Measurements from ENCODE around the gene NDUFS3. TPM values are rescaled to one million over a fixed set of nuclear protein-coding genes. Genes with fewer than 3 reads are reported as not detected.

The NDUFS3 gene
- total and polyA plus RNA-seq, 2 donors from 2014 or later: 85.8 to 368 TPM

DNA sequence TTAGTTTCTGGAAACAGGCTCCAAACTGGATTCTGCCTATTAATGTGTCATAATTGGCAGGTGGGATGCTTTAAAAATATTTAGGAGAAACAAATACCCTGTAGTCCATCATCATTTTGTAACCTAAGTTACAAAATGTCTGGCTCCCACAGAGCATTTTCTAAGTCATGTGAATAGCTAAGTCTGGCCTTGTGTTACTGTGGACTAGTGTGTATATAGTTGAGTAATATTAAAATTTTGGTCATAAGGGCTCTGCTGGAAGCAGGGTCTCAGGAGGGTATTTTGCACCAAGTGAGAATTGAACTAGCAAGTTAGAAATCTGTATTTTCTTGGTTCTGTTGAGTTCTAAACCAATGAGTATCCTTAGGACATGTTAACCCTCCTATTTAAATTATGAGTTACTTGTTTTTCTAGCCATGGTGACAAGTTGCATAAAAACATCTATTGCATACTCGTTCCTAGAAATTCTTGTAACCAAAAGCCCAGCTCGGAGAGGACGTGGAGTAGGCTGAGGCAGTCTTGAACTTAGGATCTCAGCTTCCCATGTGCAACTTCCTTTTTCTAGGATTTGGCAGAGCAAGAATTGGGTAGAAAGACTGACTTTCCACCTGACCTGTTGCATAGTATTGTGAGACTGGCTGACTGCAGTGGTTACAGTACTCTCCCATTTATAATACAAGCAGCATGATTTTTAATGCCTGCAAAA lies 8.1 kb upstream of the NDUFS3 start:
- TF ChIP-seq, protein P1, sequence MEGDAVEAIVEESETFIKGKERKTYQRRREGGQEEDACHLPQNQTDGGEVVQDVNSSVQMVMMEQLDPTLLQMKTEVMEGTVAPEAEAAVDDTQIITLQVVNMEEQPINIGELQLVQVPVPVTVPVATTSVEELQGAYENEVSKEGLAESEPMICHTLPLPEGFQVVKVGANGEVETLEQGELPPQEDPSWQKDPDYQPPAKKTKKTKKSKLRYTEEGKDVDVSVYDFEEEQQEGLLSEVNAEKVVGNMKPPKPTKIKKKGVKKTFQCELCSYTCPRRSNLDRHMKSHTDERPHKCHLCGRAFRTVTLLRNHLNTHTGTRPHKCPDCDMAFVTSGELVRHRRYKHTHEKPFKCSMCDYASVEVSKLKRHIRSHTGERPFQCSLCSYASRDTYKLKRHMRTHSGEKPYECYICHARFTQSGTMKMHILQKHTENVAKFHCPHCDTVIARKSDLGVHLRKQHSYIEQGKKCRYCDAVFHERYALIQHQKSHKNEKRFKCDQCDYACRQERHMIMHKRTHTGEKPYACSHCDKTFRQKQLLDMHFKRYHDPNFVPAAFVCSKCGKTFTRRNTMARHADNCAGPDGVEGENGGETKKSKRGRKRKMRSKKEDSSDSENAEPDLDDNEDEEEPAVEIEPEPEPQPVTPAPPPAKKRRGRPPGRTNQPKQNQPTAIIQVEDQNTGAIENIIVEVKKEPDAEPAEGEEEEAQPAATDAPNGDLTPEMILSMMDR (IDR thresholded peaks at IDR 0.05; ENCODE audit: borderline replicate concordance, extremely low read depth, insufficient read depth): no peak
- Histone ChIP-seq H3K4me1 (ENCODE audit: control insufficient read depth in 2 of 3, insufficient read depth in 2 of 3, low read depth in 1 of 3, low read length in 3 of 3) (peaks cover 0 to 8% (median 2%) of the 10 kb centered on the region in 3 donors), H3K9me3 (ENCODE audit: control insufficient read depth in 2 of 3, insufficient read depth in 1 of 3, low read length in 3 of 3) (no peaks in the 10 kb centered on the region), H3K27me3 (ENCODE audit: control insufficient read depth, insufficient read depth, low read length) (no peaks in the 10 kb centered on the region), H3K36me3 (ENCODE audit: control insufficient read depth in 2 of 3, insufficient read depth in 3 of 3, low read length in 3 of 3) (peaks cover 2 to 28% (median 27%) of the 10 kb centered on the region in 3 donors), H3K9ac (ENCODE audit: low read length in 3 of 3) (no peak overlapping the region), H3K27ac (ENCODE audit: low read depth in 2 of 2, low read length in 2 of 2) (no peak overlapping the region), H3K4me3 (ENCODE audit: low read length in 3 of 3) (no peak overlapping the region)
- intact Hi-C loops (cut with DNase I): no loop called here
- no peak for FAIRE-seq
- DNase-seq: no peak

DNA sequence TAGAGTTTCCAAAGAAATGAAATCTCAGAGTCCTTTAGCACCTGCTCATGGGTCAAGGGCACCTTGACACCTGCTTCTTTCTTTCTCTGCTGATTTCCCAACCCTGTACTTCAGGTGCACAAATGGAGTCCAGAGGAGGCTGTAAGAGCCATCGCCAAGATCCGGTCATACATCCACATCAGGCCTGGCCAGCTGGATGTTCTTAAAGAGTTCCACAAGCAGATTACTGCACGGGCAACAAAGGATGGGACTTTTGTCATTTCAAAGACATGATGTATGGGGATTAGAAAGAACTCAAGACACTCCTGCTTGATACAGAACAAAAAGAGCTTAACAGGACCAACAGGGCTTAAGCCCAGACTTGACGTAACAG lies 7.5 kb upstream of the NDUFS3 start:
- H3K9me3 ChIP-seq (ENCODE audit: control insufficient read depth in 2 of 3, insufficient read depth in 1 of 3, low read length in 3 of 3): no peaks in the 10 kb centered on the region
- TF ChIP-seq, protein P1 (IDR thresholded peaks at IDR 0.05; ENCODE audit: borderline replicate concordance, extremely low read depth, insufficient read depth): no peak
- H3K4me1 ChIP-seq (ENCODE audit: control insufficient read depth in 2 of 3, insufficient read depth in 2 of 3, low read depth in 1 of 3, low read length in 3 of 3): peaks cover 0 to 6% (median 2%) of the 10 kb centered on the region in 3 donors
- peaks cover 2 to 28% (median 27%) of the 10 kb centered on the region in 3 donors for H3K36me3 ChIP-seq (ENCODE audit: control insufficient read depth in 2 of 3, insufficient read depth in 3 of 3, low read length in 3 of 3)
- no peak for FAIRE-seq
- intact Hi-C loops (cut with DNase I): no loop called here
- H3K27ac ChIP-seq (ENCODE audit: low read depth in 2 of 2, low read length in 2 of 2): no peak overlapping the region
- no peak overlapping the region for H3K4me3 ChIP-seq (ENCODE audit: low read length in 3 of 3)
- H3K27me3 ChIP-seq (ENCODE audit: control insufficient read depth, insufficient read depth, low read length): no peaks in the 10 kb centered on the region
- no peak for DNase-seq
- no peak overlapping the region for H3K9ac ChIP-seq (ENCODE audit: low read length in 3 of 3)

DNA sequence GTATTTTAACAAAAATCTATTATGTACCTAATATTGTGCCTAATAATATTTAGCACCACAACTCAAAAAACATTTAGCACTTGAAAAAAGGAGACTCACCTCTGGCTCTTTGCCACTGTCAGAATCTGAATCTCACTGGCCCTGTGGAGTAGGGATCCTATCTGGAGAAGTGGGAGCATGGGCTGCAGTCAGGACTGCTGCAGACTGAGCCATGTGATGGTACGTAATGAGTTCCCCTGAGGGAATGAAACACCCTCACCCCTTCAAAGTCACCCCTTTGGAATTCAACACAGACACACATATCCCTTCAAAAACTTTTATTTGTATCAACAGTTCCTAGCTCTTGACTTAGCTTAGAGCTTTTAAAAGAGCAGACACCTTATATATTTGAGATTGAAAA lies 7.0 kb upstream of the NDUFS3 start:
- DNase-seq: no peak
- H3K9ac ChIP-seq (ENCODE audit: low read length in 3 of 3): no peak overlapping the region
- no peak overlapping the region for H3K4me3 ChIP-seq (ENCODE audit: low read length in 3 of 3)
- H3K4me1 ChIP-seq (ENCODE audit: control insufficient read depth in 2 of 3, insufficient read depth in 2 of 3, low read depth in 1 of 3, low read length in 3 of 3): peaks cover 0 to under 1% (median 0%) of the 10 kb centered on the region in 3 donors
- intact Hi-C loops (cut with DNase I): no loop called here
- no peaks in the 10 kb centered on the region for H3K9me3 ChIP-seq (ENCODE audit: control insufficient read depth in 2 of 3, insufficient read depth in 1 of 3, low read length in 3 of 3)
- no peaks in the 10 kb centered on the region for H3K27me3 ChIP-seq (ENCODE audit: control insufficient read depth, insufficient read depth, low read length)
- TF ChIP-seq, protein P1 (IDR thresholded peaks at IDR 0.05; ENCODE audit: borderline replicate concordance, extremely low read depth, insufficient read depth): no peak
- peaks cover 2 to 29% (median 27%) of the 10 kb centered on the region in 3 donors for H3K36me3 ChIP-seq (ENCODE audit: control insufficient read depth in 2 of 3, insufficient read depth in 3 of 3, low read length in 3 of 3)
- FAIRE-seq: no peak
- no peak overlapping the region for H3K27ac ChIP-seq (ENCODE audit: low read depth in 2 of 2, low read length in 2 of 2)

Data from kidney (tissue), 14 donors.